NCI-H510A (cell line): ENCODE measurements around the gene MRPS18A.
"Not testable (repeated sequence)": the region's sequence is repeated elsewhere in the genome, so short reads cannot be mapped to it uniquely, and the experiment has no call there.

ENCODE experiments used
- DNase-seq: peaks from one replicate; lab custom pipeline; 2025; lab: John Stamatoyannopoulos, UW

MRPS18A gene

GRCh38 chr6:43717389-43717788 lies 29.8 kb upstream of the MRPS18A start:
- DNase-seq: no peak

GRCh38 chr6:43716099-43716498 lies 28.5 kb upstream of the MRPS18A start:
- no peak for DNase-seq

- DNase-seq: no peak
Observed at GRCh38 chr6:43715056-43715788, 27.6 kb upstream of the MRPS18A start.

- no peak for DNase-seq
Observed at GRCh38 chr6:43714311-43715055, 26.9 kb upstream of the MRPS18A start.

- DNase-seq: no peak
Observed at GRCh38 chr6:43713643-43714310, 26.2 kb upstream of the MRPS18A start.

- no peak for DNase-seq
Observed at GRCh38 chr6:43712579-43712978, 25.0 kb upstream of the MRPS18A start.

GRCh38 chr6:43710576-43710975 lies 23.0 kb upstream of the MRPS18A start:
- no peak for DNase-seq

- no peak for DNase-seq
Observed at GRCh38 chr6:43709654-43710303, 22.2 kb upstream of the MRPS18A start.

GRCh38 chr6:43708860-43709653 lies 21.5 kb upstream of the MRPS18A start:
- no peak for DNase-seq

- DNase-seq: no peak
Observed at GRCh38 chr6:43707767-43708166, 20.2 kb upstream of the MRPS18A start.

GRCh38 chr6:43707269-43707668 lies 19.7 kb upstream of the MRPS18A start:
- DNase-seq: no peak

- DNase-seq: no peak
Observed at GRCh38 chr6:43706788-43707187, 19.2 kb upstream of the MRPS18A start.

- peak; percentile 49 for DNase-seq
Observed at GRCh38 chr6:43705996-43706395, 18.4 kb upstream of the MRPS18A start.

GRCh38 chr6:43703512-43704429 lies 16.2 kb upstream of the MRPS18A start:
- no peak for DNase-seq

- peak; percentile 95 for DNase-seq
Observed at GRCh38 chr6:43702534-43703440, 15.2 kb upstream of the MRPS18A start.

GRCh38 chr6:43702171-43702533 lies 14.6 kb upstream of the MRPS18A start:
- no peak for DNase-seq

GRCh38 chr6:43700939-43701560 lies 13.5 kb upstream of the MRPS18A start:
- DNase-seq: not testable (repeated sequence)

GRCh38 chr6:43699564-43700186 lies 12.1 kb upstream of the MRPS18A start:
- DNase-seq: no peak
